Astrocyte of the hippocampus (primary cell): Measurements from ENCODE around the gene CANT1.

Experiments used
- DNase-seq: peaks from one replicate; pipeline ENCODE4 v3.0.0; 2011; ENCODE audit warnings: low read depth, low spot score

CANT1 gene

DNA sequence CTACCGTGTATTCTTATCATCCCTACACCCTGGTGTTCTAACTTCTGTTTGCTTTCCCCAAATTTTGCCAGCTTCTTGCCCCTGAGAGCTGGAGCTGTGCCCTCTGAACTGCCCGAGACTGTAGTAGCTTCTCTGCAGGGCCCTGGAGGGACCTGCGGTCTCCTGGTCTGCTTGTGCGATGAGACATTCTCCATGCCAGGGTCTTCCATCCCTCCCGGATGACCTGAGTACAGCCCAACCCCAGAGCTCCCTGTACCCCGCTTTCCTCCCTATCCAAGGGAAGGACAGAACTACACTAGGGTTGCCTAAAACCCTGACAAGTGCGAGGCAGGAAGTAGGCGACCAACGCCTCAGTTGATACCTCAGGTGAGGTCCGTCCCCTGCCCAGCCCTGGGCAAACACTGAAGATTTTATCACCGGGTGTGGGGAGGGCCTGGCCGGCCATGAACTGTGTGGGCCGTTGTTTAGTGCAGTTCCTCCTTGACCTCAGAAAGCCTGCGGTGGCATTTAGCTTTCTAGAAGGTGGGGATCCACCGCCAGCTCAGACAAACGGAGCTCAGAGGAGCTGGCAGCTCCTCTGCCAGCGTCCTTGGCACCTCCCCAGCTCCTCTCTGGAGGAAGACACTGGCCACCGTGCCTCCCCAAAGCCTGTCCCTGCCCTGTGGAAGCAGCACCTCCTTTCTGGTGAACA lies 13.7 kb downstream of the CANT1 start:
- DNase-seq = no peak

DNA sequence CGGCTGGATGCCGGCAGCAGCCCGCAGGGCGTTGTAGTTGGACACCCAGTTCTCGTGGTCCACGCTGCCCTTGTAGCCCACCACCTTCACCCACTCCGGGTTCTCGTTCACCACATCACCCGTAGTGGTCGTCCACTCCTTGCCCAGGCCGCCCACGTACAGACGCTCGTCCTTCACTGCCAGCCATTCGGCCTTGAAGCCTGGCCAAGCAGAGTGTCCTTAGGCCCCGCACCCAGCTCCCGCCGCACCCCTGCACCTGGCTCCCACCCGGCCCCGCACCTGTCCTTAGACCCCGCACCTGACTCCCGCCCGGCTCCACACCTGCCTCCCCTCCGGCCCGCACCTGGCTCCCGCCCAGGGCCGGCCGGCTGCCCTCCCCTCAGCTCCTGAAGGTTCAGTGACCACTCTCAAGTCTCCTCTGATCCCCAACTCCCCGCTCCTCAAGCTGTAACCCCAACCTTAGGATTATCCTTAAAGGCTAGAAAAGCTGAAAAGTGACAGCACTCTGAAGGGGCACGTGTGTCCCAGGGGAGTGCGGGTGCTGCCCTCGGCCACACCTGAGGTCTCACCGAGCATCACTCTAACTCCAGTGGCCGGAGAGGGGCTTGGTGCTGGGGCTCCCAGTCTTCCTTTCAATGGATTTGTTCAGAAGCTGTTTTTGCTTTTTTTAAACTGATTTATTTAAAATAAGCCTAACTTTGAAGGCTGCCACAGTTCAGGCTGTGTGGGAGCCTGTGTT lies 14.4 kb downstream of the CANT1 start:
- DNase-seq = no peak

DNA sequence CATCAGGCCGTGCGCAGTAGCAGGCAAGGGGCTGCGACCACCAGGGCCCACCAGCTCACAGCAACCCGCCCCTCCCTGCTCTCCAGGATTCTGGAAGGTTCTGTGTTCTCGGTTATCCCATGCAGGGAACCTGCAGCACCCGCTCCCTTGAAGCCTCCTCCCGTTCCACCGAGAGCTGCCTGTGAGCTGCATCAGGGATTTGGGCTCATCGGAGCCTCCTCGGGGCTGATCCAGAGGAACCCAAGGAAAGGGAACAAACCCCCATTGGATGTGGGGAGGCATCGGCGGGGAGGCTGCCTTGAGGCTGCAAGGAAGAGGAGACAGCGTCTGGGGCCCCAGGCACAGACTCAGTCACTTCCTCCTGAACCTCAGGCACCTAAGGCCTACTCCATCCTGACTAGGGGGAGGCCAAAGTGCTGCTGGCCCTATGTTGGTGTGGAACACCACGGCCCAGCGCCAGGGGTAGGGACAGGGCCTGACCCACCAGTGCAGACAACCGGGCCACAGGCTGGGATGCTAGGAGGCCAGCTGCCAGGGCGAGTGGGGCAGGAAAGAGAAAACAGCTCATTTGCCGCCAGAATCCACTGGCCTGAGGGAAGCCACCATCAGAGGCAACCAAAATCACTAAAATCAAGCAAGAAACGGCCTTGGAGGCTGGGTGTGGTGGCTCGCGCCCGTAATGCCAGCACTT lies 15.4 kb downstream of the CANT1 start:
- no peak for DNase-seq

DNA sequence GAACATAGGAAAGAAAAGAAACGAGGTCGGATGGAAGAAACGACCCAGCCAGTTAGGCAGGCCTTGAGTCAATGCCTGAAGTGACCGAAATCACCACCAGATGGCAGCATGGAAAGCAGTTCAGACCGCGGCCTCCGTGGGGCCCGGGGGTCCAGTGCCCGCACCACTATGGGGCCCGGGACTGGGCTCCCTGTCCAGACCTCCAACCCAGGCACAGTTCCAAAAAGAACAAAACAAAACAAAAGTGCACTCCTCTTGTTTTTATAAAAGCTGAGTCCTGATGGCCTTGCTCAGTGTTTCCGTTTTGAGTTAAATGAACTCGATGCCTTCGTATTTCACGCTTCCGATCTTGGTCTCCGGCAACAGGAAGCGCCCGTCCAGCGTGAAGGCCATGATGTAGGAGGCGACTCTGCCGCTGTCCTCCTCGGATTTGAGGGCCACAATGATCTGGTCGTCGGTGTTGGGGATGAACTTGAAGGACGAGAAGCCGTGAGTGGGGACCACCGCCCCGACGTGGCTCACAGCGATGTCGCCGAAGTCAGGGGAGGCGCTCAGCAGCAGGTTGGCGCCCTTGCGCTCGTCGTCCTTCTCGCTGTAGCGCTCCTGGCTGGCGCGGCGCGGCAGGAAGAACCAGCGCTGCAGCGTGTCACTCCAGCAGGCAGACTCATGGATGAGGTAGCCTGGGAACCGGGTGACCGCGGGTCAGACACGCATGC lies 16.2 kb downstream of the CANT1 start:
- peak; percentile 67 for DNase-seq

DNA sequence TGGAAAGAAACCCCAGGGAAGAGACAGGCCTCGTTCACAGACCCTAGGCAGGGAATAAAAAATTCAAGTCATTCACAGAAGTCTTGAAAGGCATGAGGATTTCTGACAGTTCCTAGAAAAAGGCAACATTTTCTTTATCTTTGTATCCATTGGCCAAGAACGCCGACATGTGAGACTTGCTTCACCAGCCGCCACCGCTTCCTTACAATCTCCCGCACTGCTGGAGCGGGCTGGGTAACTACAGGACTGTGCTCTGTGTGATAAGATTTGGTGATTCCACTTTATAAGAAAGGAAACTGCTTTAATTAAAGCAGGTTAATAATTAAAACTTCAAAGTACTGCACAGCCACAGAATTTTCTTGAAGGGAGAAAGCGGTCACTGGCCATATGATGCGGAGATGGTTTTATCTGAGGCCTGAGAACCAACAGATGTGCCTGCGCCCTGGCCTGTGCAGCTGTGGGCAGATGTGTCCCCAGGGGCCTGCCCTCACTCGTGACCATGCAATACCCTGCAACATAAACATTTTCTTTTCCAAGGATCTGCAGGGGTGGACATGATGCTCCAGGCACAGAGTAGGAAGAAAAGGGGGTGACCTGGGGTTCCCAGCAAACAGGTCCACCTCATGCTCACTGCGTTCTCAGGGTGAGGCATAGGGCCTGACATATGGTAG lies 16.9 kb downstream of the CANT1 start:
- DNase-seq = no peak

DNA sequence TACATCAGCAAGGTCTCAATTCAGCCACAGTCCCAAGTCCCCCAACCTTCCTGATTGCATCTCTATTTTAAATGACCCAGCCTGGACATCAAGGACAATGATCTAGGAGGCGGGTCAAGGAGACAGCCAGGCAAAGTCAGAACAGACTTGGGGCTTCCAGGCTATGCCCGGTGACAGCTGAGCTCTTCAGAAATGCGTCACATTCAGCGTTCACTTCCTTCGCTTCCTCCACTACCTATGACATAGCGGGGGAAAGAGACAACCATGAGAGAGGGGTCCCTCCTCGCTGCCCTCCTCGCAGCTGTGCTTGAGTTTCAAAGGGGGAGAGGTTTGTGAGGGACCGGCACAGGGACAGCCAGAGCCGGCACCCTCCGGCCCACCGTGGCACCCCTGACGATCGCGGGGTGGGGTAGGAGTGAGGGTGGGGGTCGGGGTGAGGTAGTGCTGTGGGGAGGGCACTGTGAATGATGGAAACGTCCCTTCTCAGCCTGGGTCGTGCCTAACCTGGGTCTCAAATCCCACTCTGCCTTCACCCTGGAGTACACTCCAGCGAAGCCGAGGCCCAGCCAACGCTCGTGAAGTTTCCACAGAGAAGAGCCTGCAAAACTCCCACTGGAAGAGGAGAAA lies 17.5 kb downstream of the CANT1 start:
- DNase-seq = no peak

GRCh38 chr17:78991017-78991738 lies 18.4 kb downstream of the CANT1 start:
- no peak for DNase-seq

DNA sequence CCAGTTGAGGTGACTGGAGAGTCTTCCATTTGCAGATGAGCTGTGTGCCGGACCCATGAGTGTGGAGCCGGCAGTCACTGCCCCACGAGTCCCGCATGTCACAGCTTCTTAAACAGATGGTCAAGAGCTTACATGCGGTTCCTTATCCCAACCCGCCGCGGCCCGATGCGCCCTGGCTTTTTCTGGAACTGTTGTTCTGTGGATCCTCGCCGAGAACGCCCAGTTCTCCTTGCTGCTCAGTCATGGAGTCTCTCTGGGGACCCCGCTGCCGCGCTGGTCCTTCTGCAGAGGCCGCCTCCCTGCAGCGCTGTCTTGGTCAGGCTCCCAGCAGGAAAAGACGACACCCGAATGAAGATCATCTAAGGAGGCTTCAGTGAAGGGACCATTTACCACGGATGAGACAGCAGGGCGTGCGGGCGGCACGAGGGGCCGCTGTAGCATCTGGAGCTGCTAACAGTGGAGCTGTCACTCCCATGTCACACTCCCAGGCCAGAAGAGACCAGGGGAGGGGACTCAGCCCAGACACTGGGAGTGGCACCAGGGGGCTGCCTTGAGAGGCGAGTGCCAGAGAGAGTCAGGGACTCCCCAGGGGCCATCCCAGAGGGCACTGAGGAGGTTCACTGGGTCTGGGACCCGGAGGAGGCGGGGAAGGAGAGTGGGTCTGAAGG lies 19.1 kb downstream of the CANT1 start:
- no peak for DNase-seq

DNA sequence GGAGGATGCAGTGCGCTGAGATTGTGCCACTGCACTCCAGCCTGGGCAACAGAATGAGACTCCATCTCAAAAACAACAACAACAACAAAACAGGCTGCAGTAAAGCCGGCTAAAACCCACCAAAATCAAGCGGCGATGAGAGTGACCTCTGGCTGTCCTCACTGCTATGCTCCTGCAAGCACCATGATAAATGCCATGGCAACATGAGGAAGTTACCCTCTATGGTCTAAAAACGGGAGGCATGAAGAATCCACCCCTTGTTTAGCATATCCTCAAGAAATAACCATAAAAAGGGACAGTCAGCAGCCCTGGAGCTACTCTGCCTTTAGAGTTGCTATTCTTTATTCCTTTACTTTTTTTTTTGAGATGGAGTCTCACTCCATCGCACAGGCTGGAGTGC lies 21.4 kb downstream of the CANT1 start:
- DNase-seq = no peak

DNA sequence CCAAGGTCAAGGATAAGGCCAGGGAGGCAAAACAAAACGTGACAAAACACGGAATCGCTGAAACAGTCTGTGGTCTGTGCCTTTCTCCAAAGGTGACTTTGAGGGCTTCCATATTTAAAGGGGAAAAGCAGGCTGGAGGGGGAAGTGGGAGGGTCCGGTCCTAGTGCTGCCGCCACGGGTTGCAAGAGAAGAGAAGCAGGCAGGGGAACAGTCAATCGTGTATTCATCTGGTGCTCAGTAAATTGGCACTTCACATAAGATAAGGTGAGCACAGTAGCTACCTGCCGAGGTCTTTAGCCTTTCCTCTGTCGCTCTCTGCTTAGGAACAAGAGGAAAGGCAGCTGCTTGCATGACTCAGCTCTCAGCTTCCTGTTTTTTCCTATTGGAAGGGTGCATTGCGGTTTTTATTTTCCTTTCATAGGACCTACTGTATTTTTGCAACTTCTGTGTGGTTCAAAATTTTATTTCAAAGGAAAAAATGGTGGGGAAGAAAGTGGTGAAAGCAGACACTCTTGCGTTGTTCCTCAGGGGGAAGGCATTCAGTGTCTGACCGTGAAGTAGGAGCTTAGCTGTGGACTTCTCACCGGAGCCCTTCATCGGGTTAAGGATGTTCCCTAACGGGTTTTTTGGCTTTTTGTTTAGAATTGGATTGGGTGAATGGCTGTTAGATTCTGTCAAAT lies 22.8 kb downstream of the CANT1 start:
- peak; percentile 51 for DNase-seq

DNA sequence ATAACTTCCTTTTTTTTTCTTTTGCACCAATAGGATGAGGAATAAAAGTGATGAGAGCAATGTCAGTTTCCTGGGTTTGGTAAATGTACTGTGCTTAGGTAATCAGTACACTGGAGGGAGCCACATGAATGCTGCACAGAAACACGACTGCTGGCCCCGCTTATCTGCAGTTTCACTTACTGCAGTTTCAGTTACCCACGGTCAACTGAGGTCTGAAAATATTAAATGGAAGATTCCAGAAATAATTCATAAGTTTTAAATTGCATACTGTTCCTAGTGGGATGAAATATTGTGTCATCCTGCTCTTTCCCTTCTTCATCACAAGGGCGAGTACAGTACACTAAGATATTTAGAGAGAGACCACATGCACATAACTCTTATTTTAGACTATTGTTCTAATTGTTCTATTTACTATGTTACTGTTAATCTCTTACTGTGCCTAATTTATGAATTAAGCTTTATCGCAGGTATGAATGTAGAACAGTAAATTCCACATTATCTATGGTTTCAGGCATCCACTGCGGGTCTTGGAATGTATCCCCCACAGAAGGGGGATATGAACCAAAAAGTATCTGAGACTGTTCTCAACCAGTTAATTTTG lies 23.4 kb downstream of the CANT1 start:
- no peak for DNase-seq

DNA sequence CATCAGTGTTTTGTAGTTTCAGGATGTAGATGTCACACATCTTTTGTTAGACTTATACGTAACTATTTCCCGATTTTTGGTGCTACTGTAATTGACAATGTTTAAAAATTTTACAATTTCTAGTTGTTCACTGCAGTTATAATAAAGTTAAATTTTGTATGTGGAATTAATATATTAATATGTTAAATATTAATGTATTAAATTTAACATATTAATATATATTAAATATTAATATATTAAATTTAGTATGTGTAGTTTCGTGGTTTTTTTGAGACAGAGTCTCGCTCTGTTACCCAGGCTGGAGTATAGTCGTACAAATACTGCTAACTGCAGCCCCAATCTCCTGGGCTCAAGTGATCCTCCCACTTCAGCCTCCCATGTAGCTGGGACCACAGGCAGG lies 24.2 kb downstream of the CANT1 start:
- no peak for DNase-seq

DNA sequence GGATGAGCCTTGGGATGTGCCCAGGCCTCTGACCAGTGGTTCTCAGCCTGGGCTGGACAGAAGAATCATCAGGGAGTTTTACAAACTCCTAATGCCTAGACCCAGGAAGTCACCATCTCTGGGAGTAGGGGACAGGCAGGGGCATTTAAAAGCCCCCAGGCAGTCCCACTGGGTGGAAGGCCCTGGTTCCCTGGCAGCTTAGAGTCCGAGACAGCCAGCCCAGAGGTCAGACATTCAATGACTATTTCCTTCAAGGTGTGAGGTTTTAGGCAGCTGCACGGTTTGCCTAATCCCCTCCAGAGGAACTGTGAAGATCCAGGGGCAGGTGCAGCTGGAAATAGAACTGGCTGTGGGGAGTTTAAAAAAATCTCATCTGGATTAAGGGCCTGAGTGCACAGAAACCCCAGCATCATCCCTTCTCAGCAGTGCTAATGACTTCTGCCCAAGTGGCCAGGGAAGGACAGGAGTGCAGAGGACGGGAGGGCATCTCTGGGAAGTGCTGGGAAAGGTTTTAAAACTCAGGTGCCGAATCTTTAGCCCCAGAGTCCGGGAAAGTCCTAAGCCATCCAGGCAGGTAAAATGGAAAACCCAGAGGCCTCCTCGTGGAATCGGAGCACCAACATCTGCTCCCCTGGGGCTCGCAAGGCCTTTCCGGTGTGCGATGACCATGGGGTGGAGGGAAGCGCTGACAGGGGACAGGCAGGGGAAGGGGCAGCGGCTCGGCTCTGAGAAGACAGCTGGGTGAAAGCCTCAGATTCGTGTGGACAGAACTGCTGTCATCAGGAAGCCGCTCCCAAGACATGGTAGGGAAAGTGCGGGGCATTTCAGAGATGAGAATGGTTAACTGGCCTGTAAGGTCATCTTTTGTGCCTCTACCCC lies 28.3 kb downstream of the CANT1 start:
- no peak for DNase-seq

DNA sequence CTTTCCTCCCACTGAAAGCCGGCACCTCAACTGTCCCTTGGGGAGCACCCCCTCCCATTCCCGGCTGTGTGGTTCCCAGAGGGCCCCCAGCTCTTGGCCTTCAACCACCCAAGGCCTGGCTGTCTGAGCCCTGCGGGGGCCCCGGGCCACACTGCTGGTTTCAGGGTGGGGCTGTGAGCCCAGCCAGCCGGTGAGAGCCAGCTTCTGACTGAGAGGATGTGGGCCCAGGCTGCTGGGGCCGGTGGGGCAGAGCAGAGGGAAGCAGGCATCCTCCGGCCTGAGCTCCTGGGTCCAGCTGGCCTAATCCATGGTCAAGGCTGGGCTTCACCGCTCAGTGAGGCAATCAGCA lies 29.0 kb downstream of the CANT1 start:
- DNase-seq = no peak

DNA sequence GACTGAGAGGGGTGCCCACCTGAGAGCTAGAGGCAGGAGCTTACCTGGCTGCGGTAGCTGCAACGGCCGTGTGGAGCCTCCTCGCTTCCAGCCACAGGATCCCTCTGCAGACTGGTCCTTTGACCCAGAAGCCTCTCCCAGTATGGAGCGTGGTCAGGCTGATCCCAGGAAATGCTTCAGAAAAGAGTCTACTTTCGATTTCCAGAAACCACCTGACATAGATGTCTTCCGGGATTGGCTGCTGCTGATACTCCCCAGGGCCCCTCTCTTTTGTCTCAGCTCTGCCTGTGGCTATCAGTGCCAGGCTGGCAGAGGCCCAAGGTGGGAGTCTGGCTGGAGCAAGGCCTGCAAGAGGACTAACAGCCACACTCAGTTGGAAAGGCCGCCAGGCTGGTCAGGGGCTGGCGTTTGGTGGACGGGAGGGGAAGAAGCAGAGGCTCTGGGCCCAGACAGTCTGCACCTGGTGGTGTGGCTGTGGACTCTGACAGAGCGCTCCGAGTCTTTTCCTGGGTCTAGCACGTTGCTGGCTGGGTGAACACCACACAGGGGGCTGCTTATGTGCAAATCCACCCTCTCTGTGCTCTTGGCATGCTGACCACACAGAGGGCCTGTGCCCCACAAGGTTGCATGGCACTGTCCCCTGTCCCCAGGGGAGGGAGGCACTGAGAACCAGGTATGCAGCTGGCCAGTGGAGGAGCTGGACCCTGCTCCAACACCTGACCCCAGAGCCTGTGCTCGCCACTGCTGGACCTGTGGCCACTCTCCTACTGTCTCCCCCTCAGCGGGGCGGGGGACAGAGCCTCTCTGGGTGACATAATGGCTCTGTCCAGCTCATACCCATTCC lies 29.6 kb downstream of the CANT1 start, which contains the start of gene LGALS3BP:
Gene LGALS3BP, minus strand, starts transcription at position 144 of the 844 bp plus-strand sequence. CDS start 2,732 bp downstream, outside the sequence.
- peak; percentile 91 for DNase-seq

GRCh38 chr17:78977997-78978973 lies 31.3 kb downstream of the CANT1 start:
- DNase-seq = no peak
